Neural crest cell (in vitro differentiated cells): Measurements from ENCODE around the gene SLC22A1. TPM values are rescaled to one million over a fixed set of nuclear protein-coding genes. Genes with fewer than 3 reads are reported as not detected.
"Not testable (repeated sequence)": the region's sequence is repeated elsewhere in the genome, so short reads cannot be mapped to it uniquely, and the experiment has no call there.

Source experiments
- DNase-seq: peaks from one replicate; pipeline ENCODE4 v3.0.0; 2021; ENCODE audit warnings: low read depth, mixed read lengths, low spot score
- H3K27ac Mint-ChIP-seq: one replicate; pipeline ENCODE4 v1.8.0; 2021; ENCODE audit warnings: mild to moderate bottlenecking, mixed read lengths; ENCODE audit not compliant: unreplicated experiment
- H3K27me3 Mint-ChIP-seq: 2 replicates; pipeline ENCODE4 v1.8.0; 2021; ENCODE audit warnings: low read depth, mild to moderate bottlenecking, mixed read lengths
- H3K36me3 Mint-ChIP-seq: 2 replicates; pipeline ENCODE4 v1.8.0; 2021; ENCODE audit warnings: low read depth, mild to moderate bottlenecking, mixed read lengths
- H3K4me1 Mint-ChIP-seq: 2 replicates; pipeline ENCODE4 v1.8.0; 2021; ENCODE audit warnings: mixed read lengths
- H3K4me3 Mint-ChIP-seq: one replicate; pipeline ENCODE4 v1.8.0; 2021; ENCODE audit warnings: mild to moderate bottlenecking, mixed read lengths
- H3K9me3 Mint-ChIP-seq: 2 replicates; pipeline ENCODE4 v1.8.0; 2021; ENCODE audit warnings: mixed read lengths
- CTCF ChIP-seq: fragments of 200-600 bp; sonication (generic); conservative IDR thresholded peaks from 2 replicates; pipeline ENCODE4 v1.5.0; 2021; ENCODE audit warnings: antibody characterized with exemption, mild to moderate bottlenecking
- total RNA-seq: library from RNA; stranded (reverse); gene quantifications from 2 replicates; pipeline ENCODE4 v1.2.1, GENCODE V29; 2021

SLC22A1 gene
- total RNA-seq, 1 donor from 2014 or later: 2.1 TPM

GRCh38 chr6:160124007-160124406 is 2.4 kb downstream of the SLC22A1 start:
- H3K36me3 Mint-ChIP-seq: peaks cover 18% of the 10 kb centered on the region
- H3K27me3 Mint-ChIP-seq: no peaks in the 10 kb centered on the region
- DNase-seq: no peak
- H3K27ac Mint-ChIP-seq: peak overlapping the region; percentile 22
- H3K4me3 Mint-ChIP-seq: peak overlapping the region; percentile 28
- TF ChIP-seq CTCF: no peak
- H3K4me1 Mint-ChIP-seq: peaks cover 14% of the 10 kb centered on the region
- H3K9me3 Mint-ChIP-seq: peaks cover 9% of the 10 kb centered on the region

- H3K4me1 Mint-ChIP-seq: peaks cover 8% of the 10 kb centered on the region
- no peak overlapping the region for H3K4me3 Mint-ChIP-seq
- TF ChIP-seq CTCF: no peak
- peaks cover 9% of the 10 kb centered on the region for H3K9me3 Mint-ChIP-seq
- H3K27me3 Mint-ChIP-seq: no peaks in the 10 kb centered on the region
- peaks cover 13% of the 10 kb centered on the region for H3K36me3 Mint-ChIP-seq
- H3K27ac Mint-ChIP-seq: no peak overlapping the region
- DNase-seq: no peak
Observed at GRCh38 chr6:160124605-160125004, 3.0 kb downstream of the SLC22A1 start.

GRCh38 chr6:160125105-160125504 is 3.5 kb downstream of the SLC22A1 start:
- not testable (repeated sequence) for H3K9me3 Mint-ChIP-seq, H3K4me3 Mint-ChIP-seq, H3K27me3 Mint-ChIP-seq, H3K27ac Mint-ChIP-seq, DNase-seq, H3K4me1 Mint-ChIP-seq
- peaks cover 13% of the 10 kb centered on the region for H3K36me3 Mint-ChIP-seq

- DNase-seq: no peak
- H3K27me3 Mint-ChIP-seq: no peaks in the 10 kb centered on the region
- TF ChIP-seq CTCF: no peak
- H3K9me3 Mint-ChIP-seq: peaks cover 9% of the 10 kb centered on the region
- H3K27ac Mint-ChIP-seq: no peak overlapping the region
- peaks cover 13% of the 10 kb centered on the region for H3K36me3 Mint-ChIP-seq
- no peak overlapping the region for H3K4me3 Mint-ChIP-seq
- no peaks in the 10 kb centered on the region for H3K4me1 Mint-ChIP-seq
Observed at GRCh38 chr6:160127270-160128124, 5.9 kb downstream of the SLC22A1 start.

GRCh38 chr6:160128125-160128683 is 6.6 kb downstream of the SLC22A1 start:
- H3K36me3 Mint-ChIP-seq: peaks cover 12% of the 10 kb centered on the region
- H3K4me3 Mint-ChIP-seq: no peak overlapping the region
- no peak for DNase-seq
- no peak for TF ChIP-seq CTCF
- H3K27me3 Mint-ChIP-seq: no peaks in the 10 kb centered on the region
- no peak overlapping the region for H3K27ac Mint-ChIP-seq
- no peaks in the 10 kb centered on the region for H3K4me1 Mint-ChIP-seq
- peaks cover 9% of the 10 kb centered on the region for H3K9me3 Mint-ChIP-seq
